ENCODE measurements around the gene IRX2. TPM values are rescaled to one million over a fixed set of nuclear protein-coding genes. Genes with fewer than 3 reads are reported as not detected.

IRX2 gene
- total RNA-seq, 1 experiment from 2014 or later: 11.4 TPM

- peak; percentile 24 for DNase-seq (ENCODE audit: low read depth)
Observed at GRCh38 chr5:2697446-2698200, 53.9 kb downstream of the IRX2 start.

GRCh38 chr5:2697041-2697440 is 54.4 kb downstream of the IRX2 start:
- no peak for DNase-seq (ENCODE audit: low read depth)
